A673 (cell line): ENCODE results near the gene FBXW5.

Source experiments
- CTCF ChIP-seq: fragments of 300-800, 200-600 bp; sonication (generic); conservative IDR thresholded peaks from 2 replicates; pipeline ENCODE4 v1.5.1; 2017; ENCODE audit warnings: low read depth, mild to moderate bottlenecking, antibody characterized with exemption, low read length, moderate library complexity, mixed read lengths
- EZH2 ChIP-seq: fragments of 200-600 bp; sonication (generic); IDR thresholded peaks from 2 replicates; pipeline ENCODE4 v1.6.1; 2017; ENCODE audit warnings: borderline replicate concordance, low read depth, mild to moderate bottlenecking, mixed read lengths, antibody characterized with exemption, low read length; ENCODE audit not compliant: poor library complexity, severe bottlenecking

DNA sequence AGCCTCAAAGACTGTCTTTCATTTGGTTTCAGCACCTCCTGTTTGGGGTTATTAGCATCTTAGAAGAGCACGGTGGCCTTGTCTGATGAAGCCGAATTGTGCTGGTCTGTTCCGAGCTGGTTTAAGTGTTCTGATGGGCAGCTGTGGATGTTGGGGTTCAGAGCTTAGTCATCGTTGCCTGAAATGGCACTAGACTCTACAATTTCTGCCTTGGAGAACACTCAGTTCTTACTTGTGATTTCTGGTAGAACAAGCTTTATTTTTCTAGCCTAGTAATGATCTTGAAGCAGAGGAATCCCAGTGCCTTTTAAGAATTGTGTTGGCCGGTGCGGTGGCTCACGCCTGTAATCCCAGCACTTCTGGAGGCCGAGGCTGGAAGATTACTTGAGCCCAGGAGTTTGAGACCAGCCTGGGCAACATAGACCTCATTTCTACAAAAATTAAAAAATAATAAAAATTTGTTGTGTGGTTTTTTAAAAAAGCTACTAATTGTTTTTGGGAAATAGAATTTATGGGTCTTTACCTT lies 7.8 kb downstream of the FBXW5 start:
- TF ChIP-seq CTCF: no peak
- no peak for TF ChIP-seq EZH2
